HL-60 (cell line): ENCODE data around the gene CTSL.

Experiments
- DNase-seq, 2 experiments: peaks; one replicate each; pipeline ENCODE4 v3.0.0-alpha.2; 2010 to 2020; ENCODE audit warnings: low read depth in 1 of 2, low spot score in 1 of 2
- H3K27ac ChIP-seq: fragments of 250-450 bp; sonication (Bioruptor Pico); replicated peaks from 2 replicates; pipeline ENCODE4 v1.5.1; 2020; ENCODE audit warnings: mild to moderate bottlenecking, moderate library complexity
- H3K27me3 ChIP-seq: fragments of 250-450 bp; sonication (Bioruptor Pico); 2 replicates; pipeline ENCODE4 v1.5.1; 2021; ENCODE audit warnings: mild to moderate bottlenecking, moderate library complexity; ENCODE audit not compliant: insufficient read depth, poor library complexity, severe bottlenecking
- H3K4me3 ChIP-seq: replicated peaks from 2 replicates; pipeline ENCODE4 v1.5.1; 2011; ENCODE audit warnings: mild to moderate bottlenecking, control low read depth, low read length; ENCODE audit not compliant: insufficient read depth
- CTCF ChIP-seq: IDR thresholded peaks from one replicate; pipeline ENCODE4 v1.5.1; 2011; ENCODE audit warnings: low read length, control low read depth, inconsistent platforms; ENCODE audit not compliant: insufficient read depth
- GABPA ChIP-seq: IDR thresholded peaks from 2 replicates; pipeline ENCODE4 v1.6.1; 2012; ENCODE audit warnings: low read depth
- POLR2AphosphoS5 ChIP-seq: IDR thresholded peaks from 2 replicates; pipeline ENCODE4 v1.6.1; 2012; ENCODE audit warnings: low read depth
- REST ChIP-seq: IDR thresholded peaks from 2 replicates; pipeline ENCODE4 v1.6.1; 2012; ENCODE audit warnings: low read depth; ENCODE audit not compliant: insufficient replicate concordance
- SPI1 ChIP-seq: IDR thresholded peaks from 2 replicates; pipeline ENCODE4 v1.6.1; 2012; ENCODE audit warnings: low read depth, mild to moderate bottlenecking, borderline replicate concordance

The CTSL gene

GRCh38 chr9:87706066-87706739 is 19.7 kb upstream of the CTSL start:
- Histone ChIP-seq H3K4me3 (no peak overlapping the region), H3K27ac (no peak overlapping the region), H3K27me3 (no peaks in the 10 kb centered on the region)
- DNase-seq: no peak
- no peak for TF ChIP-seq REST
- no peak for TF ChIP-seq SPI1
- TF ChIP-seq CTCF: no peak

GRCh38 chr9:87707805-87708506 is 18.0 kb upstream of the CTSL start:
- TF ChIP-seq GABPA (no peak), SPI1 (no peak), POLR2AphosphoS5 (no peak), REST (no peak), CTCF (no peak)
- DNase-seq: no peak
- Histone ChIP-seq H3K4me3 (no peak overlapping the region), H3K27me3 (no peaks in the 10 kb centered on the region), H3K27ac (no peak overlapping the region)

- Histone ChIP-seq H3K27ac (no peak overlapping the region), H3K4me3 (no peak overlapping the region), H3K27me3 (no peaks in the 10 kb centered on the region)
- DNase-seq: no peak
- TF ChIP-seq CTCF: no peak
- TF ChIP-seq GABPA: no peak
- no peak for TF ChIP-seq POLR2AphosphoS5
- no peak for TF ChIP-seq REST
Measured at GRCh38 chr9:87708546-87708945, 17.4 kb upstream of the CTSL start.
